GM04503 (cell line): ENCODE measurements around the gene ARHGEF28.

Experiments
- DNase-seq: peaks from one replicate; pipeline ENCODE4 v3.0.0-alpha.2; 2012; ENCODE audit warnings: low read depth

Gene ARHGEF28

GRCh38 chr5:73962801-73963425 is 336.9 kb downstream of the ARHGEF28 start:
- peak; percentile 80 for DNase-seq

- DNase-seq: no peak
Observed at GRCh38 chr5:73964352-73964865, 338.4 kb downstream of the ARHGEF28 start.

GRCh38 chr5:73966451-73966850 is 340.5 kb downstream of the ARHGEF28 start:
- no peak for DNase-seq

DNA sequence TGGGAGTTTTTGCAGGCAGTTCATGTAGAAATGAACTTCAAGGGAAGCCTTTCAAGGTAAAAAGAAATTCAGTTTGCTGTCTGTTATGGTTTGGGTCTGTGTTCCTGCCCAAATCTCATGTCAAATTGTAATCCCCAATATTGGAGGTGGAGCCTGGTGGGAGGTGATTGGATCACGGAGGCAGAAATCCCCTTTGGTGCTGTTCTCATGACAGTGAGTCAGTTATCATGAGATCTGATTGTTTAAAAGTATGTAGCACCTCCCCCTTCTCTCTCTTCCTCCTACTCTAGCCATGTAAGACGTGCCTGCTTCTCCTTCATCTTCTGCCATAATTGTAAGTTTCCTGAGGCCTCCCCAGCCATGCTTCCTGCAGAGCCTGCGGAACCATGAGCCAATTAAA is 341.4 kb downstream of the ARHGEF28 start:
- DNase-seq: no peak

- DNase-seq: no peak
Observed at GRCh38 chr5:73968246-73968645, 342.2 kb downstream of the ARHGEF28 start.

- no peak for DNase-seq
Observed at GRCh38 chr5:73968729-73969128, 342.7 kb downstream of the ARHGEF28 start.

GRCh38 chr5:73969195-73970036 is 343.4 kb downstream of the ARHGEF28 start:
- DNase-seq: no peak

DNA sequence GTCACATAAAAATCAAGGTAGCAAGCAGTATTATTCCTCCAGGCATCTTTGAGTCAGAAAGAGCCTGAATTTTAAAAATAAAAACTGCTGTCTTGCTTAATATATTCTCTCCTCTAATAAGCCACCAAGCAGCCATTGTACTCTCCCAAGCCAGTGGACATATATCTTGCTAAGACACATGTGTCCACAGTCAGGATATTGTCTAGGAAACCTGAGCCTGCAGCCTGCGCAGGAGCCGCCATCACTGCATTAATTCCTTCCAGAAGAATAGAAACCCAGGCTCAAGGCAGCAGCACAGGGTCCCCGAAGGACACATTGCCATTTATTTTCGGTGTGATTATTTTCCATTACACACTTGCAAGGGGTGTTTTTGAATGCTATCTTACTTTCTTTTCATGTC is 345.3 kb downstream of the ARHGEF28 start:
- no peak for DNase-seq

- no peak for DNase-seq
Observed at GRCh38 chr5:73973135-73973534, 347.1 kb downstream of the ARHGEF28 start.

DNA sequence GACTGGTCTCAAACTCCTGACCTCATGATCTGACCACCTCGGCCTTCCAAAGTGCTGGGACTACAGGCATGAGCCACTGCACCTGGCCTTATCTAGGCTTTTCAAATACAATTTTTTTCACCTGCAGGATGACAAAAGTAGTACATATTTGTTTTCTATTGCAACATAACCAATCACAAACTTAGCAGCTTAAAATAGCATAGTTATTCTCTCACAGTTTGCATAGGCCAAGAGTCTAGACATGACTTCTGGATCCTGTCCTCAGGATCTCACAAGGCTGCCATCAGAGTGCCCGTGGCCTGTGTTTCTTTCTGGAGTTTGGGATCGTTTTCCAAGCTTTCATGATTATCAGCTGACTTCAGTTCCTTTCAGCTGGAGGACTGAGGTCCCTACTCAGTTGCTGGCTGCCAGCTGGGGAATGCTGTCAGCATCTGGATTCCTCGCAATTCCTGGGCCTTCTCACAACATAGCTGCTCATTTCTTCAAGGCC is 348.9 kb downstream of the ARHGEF28 start:
- DNase-seq: no peak

DNA sequence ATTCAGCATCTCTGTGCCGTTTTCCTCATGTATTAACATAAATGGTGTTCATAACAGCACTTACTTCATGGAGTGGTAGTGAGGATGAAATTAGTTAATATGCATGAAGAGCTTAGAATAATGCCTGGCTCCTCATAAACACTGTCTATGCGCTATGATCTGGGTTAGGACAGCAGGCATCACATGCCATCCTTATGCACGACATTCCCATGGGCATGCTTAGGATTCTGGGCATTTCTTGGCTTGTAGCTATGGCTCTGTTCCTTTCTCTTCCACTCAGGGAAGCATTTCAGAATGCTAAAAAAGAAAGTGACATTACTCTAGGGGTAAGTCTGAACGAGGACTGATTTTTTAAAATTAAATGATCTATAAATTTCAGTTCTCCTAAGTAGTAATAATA is 349.8 kb downstream of the ARHGEF28 start:
- DNase-seq: no peak

DNA sequence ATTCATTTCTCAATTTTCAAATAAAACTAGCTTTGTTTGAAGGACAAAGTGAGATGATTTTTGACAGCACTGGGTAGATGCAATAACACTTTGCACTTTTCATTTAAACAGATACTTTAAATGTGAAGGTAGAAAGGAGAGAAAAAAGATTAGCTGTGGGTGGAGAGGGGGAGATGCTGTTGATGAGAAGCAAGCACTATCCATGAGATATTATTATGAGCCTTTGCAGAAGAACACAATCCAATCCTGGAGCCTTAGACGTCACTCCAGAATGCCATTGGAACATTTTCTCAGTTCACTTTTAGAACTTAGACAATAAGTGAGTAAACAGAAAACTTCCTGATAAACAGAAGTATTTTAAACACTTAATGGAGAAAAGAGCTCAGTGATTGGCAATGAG is 351.1 kb downstream of the ARHGEF28 start:
- DNase-seq: no peak

GRCh38 chr5:73979321-73979720 is 353.3 kb downstream of the ARHGEF28 start:
- no peak for DNase-seq

GRCh38 chr5:73981704-73982103 is 355.7 kb downstream of the ARHGEF28 start:
- no peak for DNase-seq

DNA sequence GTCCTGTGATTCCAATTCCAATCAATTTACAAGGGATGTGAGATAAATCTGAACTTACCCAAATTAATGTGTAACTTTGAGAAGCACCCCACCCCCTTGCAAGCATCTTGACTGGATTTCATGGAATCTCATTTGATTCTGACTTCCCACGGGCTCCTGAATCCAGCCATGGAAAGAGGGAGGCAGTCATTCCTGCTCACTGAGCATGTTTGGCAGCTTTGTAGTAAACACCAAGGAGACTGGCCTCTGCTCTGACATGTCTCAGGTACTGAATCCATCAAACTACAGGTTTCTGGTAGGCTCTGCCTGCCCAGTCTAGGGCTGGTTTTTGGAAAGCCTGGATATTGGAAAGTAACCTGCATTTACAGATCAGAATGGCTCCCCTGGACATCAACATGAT is 357.6 kb downstream of the ARHGEF28 start:
- DNase-seq: no peak

DNA sequence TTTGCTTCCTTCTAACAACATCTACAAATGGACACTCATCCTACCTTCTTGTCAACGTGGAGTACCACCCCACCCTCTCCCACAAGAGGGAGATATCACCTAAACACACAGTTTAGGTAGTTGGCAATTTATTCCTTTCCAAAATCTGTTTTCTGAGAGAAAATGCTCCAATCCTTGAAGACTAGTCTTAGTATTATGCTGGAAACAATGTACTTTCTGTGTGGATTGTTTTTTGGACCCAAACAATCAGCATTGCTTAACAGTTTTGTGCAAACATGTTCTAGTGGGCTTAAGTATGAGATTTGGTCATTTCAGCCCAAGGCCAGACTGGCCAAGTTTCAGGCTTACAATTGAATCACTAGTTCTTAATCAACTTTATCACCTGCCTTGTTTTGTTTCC is 359.1 kb downstream of the ARHGEF28 start:
- DNase-seq: no peak

DNA sequence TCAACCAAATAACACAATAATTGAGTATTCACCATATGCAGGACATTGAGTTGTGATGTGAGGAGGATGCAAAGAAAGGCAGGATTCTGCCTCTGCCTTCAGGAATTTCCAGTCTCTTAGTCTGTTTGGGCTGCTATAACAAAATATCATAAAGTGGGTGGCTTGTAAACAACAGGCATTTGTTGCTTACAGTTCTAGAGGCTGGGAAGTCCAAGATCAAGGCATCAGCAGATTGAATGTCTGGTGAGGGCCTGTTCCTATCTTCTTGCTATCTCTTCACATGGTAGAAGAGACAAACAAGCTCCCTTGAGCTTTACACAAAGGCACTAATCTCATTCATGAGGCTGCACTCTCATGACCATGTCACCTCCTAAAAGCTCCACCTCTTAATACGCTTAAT is 360.7 kb downstream of the ARHGEF28 start:
- no peak for DNase-seq

- DNase-seq: no peak
Observed at GRCh38 chr5:73987915-73988314, 361.9 kb downstream of the ARHGEF28 start.

GRCh38 chr5:73989956-73990355 is 364.0 kb downstream of the ARHGEF28 start:
- DNase-seq: no peak
